ENCODE results near the gene ZNF684. TPM values are rescaled to one million over a fixed set of nuclear protein-coding genes. Genes with fewer than 3 reads are reported as not detected.

ZNF684 gene
- total RNA-seq, 2 experiments from 2014 or later: 1.3 to 1.7 TPM

DNA sequence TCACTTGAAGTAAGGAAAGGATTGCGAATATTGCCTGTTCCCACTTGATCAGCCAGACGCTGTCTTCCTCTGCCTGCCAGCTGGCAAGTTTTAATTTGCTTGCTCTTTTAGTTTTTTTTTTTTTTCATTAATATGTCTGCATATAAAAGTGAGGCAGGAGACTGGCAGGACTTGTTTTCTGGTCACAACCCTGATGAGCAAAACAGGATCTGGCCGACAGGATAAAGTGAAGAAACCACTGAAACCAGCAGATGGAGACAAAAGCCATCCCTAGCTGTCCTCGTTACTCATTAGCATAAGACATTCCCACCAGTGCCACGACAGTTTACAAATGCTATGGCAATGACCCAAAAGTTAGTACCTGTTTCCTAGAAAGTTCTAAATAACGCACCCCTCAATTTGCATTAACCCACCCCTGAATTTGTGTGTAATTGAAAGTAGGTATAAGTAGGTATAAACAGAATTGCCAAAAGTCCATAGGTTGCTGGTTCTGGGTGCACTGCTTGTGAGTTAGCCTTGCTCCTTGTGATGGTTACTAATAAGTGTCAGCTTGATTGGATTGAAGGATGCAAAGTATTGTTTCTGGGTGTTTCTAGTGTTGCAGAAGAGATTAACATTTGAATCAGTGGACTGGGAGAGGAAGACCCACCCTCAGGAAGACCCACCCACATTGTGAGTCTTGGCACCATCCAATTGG, 60.8 kb downstream of the ZNF684 start:
- Histone ChIP-seq H3K27me3 (ENCODE audit: control insufficient read depth in 1 of 2, insufficient read depth in 2 of 2, low read length in 2 of 2) (peaks cover 0 to 2% of the 10 kb centered on the region in 2 experiments), H3K4me3 (ENCODE audit: low read length) (no peak overlapping the region), H3K9me3 (ENCODE audit: control insufficient read depth in 1 of 2, insufficient read depth in 1 of 2, low read length in 2 of 2) (no peaks in the 10 kb centered on the region), H3K27ac (ENCODE audit: low read depth in 1 of 2, low read length in 2 of 2) (no peak overlapping the region), H3K36me3 (ENCODE audit: insufficient read depth, low read length) (no peaks in the 10 kb centered on the region), H3K4me1 (ENCODE audit: insufficient read depth, low read length) (no peaks in the 10 kb centered on the region)
- ATAC-seq (ENCODE audit: poor library complexity) (no peak), DNase-seq (peak in 4 of 14 experiments; percentile 5 to 51 (median 38))
- H3K9me3 Mint-ChIP-seq: no peaks in the 10 kb centered on the region
- intact Hi-C loops (cut with DNase I, micrococcal nuclease): no loop called here
- no peaks in the 10 kb centered on the region for H3K36me3 Mint-ChIP-seq (ENCODE audit: low read depth)
- H3K4me3 Mint-ChIP-seq: no peak overlapping the region
- no peak overlapping the region for H3K27ac Mint-ChIP-seq
- H3K27me3 Mint-ChIP-seq: peaks cover 7% of the 10 kb centered on the region
- H3K4me1 Mint-ChIP-seq (ENCODE audit: low read depth): peaks cover 6% of the 10 kb centered on the region
- ChIA-PET POLR2A (no interaction called here), CTCF (interaction anchor here (0.8 kb wide), 1 partner anchor 258 kb away, joined by 3 read pairs; no protein-coding TSS in a partner anchor)
- TF ChIP-seq, protein P1, sequence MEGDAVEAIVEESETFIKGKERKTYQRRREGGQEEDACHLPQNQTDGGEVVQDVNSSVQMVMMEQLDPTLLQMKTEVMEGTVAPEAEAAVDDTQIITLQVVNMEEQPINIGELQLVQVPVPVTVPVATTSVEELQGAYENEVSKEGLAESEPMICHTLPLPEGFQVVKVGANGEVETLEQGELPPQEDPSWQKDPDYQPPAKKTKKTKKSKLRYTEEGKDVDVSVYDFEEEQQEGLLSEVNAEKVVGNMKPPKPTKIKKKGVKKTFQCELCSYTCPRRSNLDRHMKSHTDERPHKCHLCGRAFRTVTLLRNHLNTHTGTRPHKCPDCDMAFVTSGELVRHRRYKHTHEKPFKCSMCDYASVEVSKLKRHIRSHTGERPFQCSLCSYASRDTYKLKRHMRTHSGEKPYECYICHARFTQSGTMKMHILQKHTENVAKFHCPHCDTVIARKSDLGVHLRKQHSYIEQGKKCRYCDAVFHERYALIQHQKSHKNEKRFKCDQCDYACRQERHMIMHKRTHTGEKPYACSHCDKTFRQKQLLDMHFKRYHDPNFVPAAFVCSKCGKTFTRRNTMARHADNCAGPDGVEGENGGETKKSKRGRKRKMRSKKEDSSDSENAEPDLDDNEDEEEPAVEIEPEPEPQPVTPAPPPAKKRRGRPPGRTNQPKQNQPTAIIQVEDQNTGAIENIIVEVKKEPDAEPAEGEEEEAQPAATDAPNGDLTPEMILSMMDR (IDR thresholded peaks at IDR 0.05): no peak

DNA sequence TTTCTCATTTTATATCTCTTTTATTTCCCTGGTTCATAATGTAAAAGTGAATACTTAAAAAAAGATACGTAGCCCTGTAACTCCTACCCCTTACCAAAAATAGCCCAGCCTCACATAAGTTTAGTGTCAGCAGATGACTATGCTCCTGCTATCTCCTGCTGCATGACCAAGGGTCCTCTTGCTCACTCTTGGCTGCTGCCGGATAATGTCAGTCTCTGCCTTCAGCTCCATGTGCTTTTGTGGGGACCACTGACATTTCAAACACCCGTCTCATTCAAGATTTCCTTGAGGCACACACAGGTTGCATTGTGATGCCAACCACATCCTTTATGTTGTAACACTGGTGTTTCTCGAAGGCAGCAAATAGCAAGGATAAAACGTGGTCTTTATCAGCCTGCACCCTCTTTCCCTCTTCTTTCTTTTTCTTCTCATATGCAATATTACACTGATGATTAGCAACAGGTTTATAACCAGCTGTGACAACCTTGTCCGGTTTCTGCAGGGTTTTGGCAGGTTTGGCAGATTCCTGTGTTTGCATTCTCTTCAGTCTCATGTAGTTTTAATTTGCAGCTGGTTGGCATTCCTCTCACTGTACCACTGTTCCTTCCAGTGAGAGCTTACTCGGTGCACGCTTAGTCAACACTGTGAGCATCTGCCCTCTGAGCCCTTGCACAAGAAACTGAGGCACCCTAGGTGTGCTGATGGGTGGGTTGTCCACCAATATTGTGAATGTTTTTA, 62.2 kb downstream of the ZNF684 start:
- ChIA-PET POLR2A (no interaction called here), CTCF (no interaction called here)
- H3K9me3 ChIP-seq (ENCODE audit: control insufficient read depth in 1 of 2, insufficient read depth in 1 of 2, low read length in 2 of 2): no peaks in the 10 kb centered on the region
- TF ChIP-seq, protein P1 (IDR thresholded peaks at IDR 0.05): no peak
- Mint-ChIP-seq H3K9me3 (no peaks in the 10 kb centered on the region), H3K27ac (no peak overlapping the region), H3K4me3 (no peak overlapping the region), H3K27me3 (peaks cover 7% of the 10 kb centered on the region), H3K36me3 (ENCODE audit: low read depth) (no peaks in the 10 kb centered on the region), H3K4me1 (ENCODE audit: low read depth) (peaks cover 6% of the 10 kb centered on the region)
- peaks cover 0 to 2% of the 10 kb centered on the region in 2 experiments for H3K27me3 ChIP-seq (ENCODE audit: control insufficient read depth in 1 of 2, insufficient read depth in 2 of 2, low read length in 2 of 2)
- H3K4me3 ChIP-seq (ENCODE audit: low read length): no peak overlapping the region
- DNase-seq (no peak), ATAC-seq (ENCODE audit: poor library complexity) (no peak)
- no peak overlapping the region for H3K27ac ChIP-seq (ENCODE audit: low read depth in 1 of 2, low read length in 2 of 2)
- H3K4me1 ChIP-seq (ENCODE audit: insufficient read depth, low read length): no peaks in the 10 kb centered on the region
- intact Hi-C loops (cut with DNase I, micrococcal nuclease): no loop called here
- H3K36me3 ChIP-seq (ENCODE audit: insufficient read depth, low read length): no peaks in the 10 kb centered on the region

DNA sequence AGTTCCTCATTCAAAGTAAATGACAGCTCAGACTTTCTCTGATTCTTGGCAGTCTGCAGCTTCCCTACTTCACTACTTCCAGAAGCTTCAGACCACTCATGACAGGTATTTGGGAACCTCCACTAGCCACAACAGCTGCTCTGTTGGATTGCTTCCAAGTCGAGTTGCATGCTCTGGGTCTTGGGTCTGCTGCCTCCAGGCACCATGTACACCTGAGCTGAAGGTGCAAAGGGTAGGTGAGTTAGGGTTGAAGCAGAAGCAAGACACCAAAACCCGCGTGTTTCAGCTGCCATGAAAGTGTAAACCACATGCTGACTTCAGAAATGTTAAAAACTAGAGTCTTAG, 62.7 kb downstream of the ZNF684 start:
- peaks cover 0 to 2% of the 10 kb centered on the region in 2 experiments for H3K27me3 ChIP-seq (ENCODE audit: control insufficient read depth in 1 of 2, insufficient read depth in 2 of 2, low read length in 2 of 2)
- H3K9me3 Mint-ChIP-seq: no peaks in the 10 kb centered on the region
- H3K36me3 Mint-ChIP-seq (ENCODE audit: low read depth): no peaks in the 10 kb centered on the region
- ChIA-PET POLR2A (no interaction called here), CTCF (no interaction called here)
- no peak for ATAC-seq (ENCODE audit: poor library complexity)
- no peak overlapping the region for H3K27ac ChIP-seq (ENCODE audit: low read depth in 1 of 2, low read length in 2 of 2)
- no peak for DNase-seq
- H3K4me3 Mint-ChIP-seq: no peak overlapping the region
- no peak overlapping the region for H3K27ac Mint-ChIP-seq
- no peaks in the 10 kb centered on the region for H3K4me1 ChIP-seq (ENCODE audit: insufficient read depth, low read length)
- H3K9me3 ChIP-seq (ENCODE audit: control insufficient read depth in 1 of 2, insufficient read depth in 1 of 2, low read length in 2 of 2): no peaks in the 10 kb centered on the region
- intact Hi-C loops (cut with DNase I, micrococcal nuclease): no loop called here
- TF ChIP-seq, protein P1 (IDR thresholded peaks at IDR 0.05): no peak
- no peaks in the 10 kb centered on the region for H3K36me3 ChIP-seq (ENCODE audit: insufficient read depth, low read length)
- H3K27me3 Mint-ChIP-seq: peaks cover 7% of the 10 kb centered on the region
- no peak overlapping the region for H3K4me3 ChIP-seq (ENCODE audit: low read length)
- peaks cover 6% of the 10 kb centered on the region for H3K4me1 Mint-ChIP-seq (ENCODE audit: low read depth)

Measured in CD4-positive, alpha-beta T cell (primary cell).